ENCODE results near the gene GINS2.

The GINS2 gene

GRCh38 chr16:85722128-85722893, 33.6 kb upstream of the GINS2 start:
- H3K4me3 ChIP-seq (ENCODE audit: low read length) = no peak overlapping the region
- TF ChIP-seq ZNF274 (IDR thresholded peaks at IDR 0.05; ENCODE audit: low read depth, low read length) = no peak

DNA sequence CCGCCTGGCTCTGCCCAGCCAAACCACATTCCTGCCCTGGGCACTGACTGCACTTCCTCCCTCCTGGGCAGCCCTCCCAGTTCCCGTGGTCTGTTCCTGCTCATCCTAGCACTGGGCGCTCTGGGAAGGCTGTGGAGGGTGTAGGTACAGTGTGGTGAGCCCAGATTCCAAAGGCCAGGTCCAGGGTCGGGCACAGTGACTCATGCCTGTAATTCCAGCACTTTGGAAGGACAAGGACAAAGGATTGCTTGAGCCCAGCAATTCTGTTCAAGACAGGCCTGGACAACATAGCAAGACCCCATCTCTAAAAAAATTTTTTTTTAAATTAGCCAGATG, 31.5 kb upstream of the GINS2 start:
- no peak overlapping the region for H3K4me3 ChIP-seq (ENCODE audit: low read length)
- no peak for TF ChIP-seq ZNF274 (IDR thresholded peaks at IDR 0.05; ENCODE audit: low read depth, low read length)

- no peak overlapping the region for H3K4me3 ChIP-seq (ENCODE audit: low read length)
- TF ChIP-seq ZNF274 (IDR thresholded peaks at IDR 0.05; ENCODE audit: low read depth, low read length) = no peak
Observed at GRCh38 chr16:85719605-85720301, 31.0 kb upstream of the GINS2 start.

- TF ChIP-seq ZNF274 (IDR thresholded peaks at IDR 0.05; ENCODE audit: low read depth, low read length) = no peak
- H3K4me3 ChIP-seq (ENCODE audit: low read length) = no peak overlapping the region
Observed at GRCh38 chr16:85718682-85719081, 29.9 kb upstream of the GINS2 start.

DNA sequence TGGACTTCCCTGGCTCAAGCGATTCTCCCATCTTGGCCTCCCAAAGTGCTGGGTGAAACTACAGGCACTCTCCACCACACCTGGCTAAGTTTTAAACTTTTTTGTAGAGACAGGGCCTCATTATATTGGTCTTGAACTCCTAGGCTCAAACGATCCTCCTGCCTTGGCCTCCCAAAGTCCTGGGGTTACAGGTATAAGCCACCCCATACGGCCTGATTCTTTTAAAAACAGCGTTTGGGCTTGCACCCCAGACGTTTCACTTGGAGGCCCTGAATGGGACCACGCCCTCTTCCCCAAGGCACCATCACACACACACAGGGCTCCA, 29.4 kb upstream of the GINS2 start:
- no peak overlapping the region for H3K4me3 ChIP-seq (ENCODE audit: low read length)
- no peak for TF ChIP-seq ZNF274 (IDR thresholded peaks at IDR 0.05; ENCODE audit: low read depth, low read length)

- TF ChIP-seq ZNF274 (IDR thresholded peaks at IDR 0.05; ENCODE audit: low read depth, low read length) = no peak
- H3K4me3 ChIP-seq (ENCODE audit: low read length) = no peak overlapping the region
Observed at GRCh38 chr16:85717393-85718152, 28.8 kb upstream of the GINS2 start.

GRCh38 chr16:85716680-85717038, 27.9 kb upstream of the GINS2 start:
- TF ChIP-seq ZNF274 (IDR thresholded peaks at IDR 0.05; ENCODE audit: low read depth, low read length) = no peak
- no peak overlapping the region for H3K4me3 ChIP-seq (ENCODE audit: low read length)

DNA sequence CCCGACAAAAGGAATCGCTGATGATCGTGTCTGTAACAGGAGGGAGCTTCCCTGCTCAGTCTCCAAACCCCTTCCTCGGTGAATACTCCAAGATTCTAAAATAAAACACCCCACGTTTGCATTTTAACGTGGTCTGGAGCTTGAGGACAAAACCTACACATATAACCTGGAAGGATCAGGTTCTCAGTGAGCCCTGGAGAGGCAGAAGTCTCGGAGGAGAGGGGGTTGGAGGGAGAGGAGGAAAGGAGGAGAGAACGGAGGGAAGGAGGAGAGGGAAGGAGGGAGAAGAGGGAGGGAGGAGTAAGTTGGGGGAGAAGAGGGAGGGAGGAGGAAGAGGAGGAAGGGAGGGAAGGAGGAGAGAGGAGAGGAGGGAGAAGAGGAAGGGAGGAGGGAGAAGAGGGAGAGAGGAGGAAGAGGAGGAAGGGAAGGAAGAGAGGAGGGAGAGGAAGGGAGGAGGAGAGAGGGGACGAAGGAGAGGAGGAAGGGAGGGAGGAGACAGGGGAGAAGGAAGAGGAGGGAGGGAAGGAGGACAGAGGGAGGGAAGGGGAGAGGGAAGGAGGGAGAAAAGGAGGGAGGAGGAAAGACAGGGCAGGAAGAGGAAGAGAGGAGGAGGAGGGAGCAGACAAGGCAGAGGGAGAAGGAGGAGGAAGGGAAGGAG, 27.4 kb upstream of the GINS2 start:
- no peak for TF ChIP-seq ZNF274 (IDR thresholded peaks at IDR 0.05; ENCODE audit: low read depth, low read length)
- H3K4me3 ChIP-seq (ENCODE audit: low read length) = no peak overlapping the region

- no peak for TF ChIP-seq ZNF274 (IDR thresholded peaks at IDR 0.05; ENCODE audit: low read depth, low read length)
- H3K4me3 ChIP-seq (ENCODE audit: low read length) = no peak overlapping the region
Observed at GRCh38 chr16:85715169-85716021, 26.6 kb upstream of the GINS2 start.

DNA sequence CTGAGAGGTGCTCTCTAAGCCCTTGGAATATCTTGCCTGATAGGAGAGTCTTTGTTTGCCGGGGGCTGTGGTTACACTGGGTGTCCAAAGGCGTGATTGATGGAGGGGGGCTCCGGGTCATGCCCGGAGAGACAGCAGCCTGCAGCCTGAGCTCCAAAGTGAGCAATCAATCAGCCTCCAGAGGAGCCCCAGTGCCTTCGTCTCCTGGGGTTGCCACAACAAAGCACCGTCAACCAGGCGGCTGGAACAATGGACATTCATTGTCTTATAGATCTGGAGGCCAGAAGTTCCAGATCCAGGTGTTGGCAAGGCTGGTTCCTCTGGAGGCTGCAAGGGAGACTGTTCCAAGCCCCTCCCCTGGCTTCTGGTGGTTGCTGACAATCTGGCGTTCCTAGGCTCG, 24.0 kb upstream of the GINS2 start:
- no peak overlapping the region for H3K4me3 ChIP-seq (ENCODE audit: low read length)
- no peak for TF ChIP-seq ZNF274 (IDR thresholded peaks at IDR 0.05; ENCODE audit: low read depth, low read length)

GRCh38 chr16:85711982-85712587, 23.3 kb upstream of the GINS2 start:
- H3K4me3 ChIP-seq (ENCODE audit: low read length) = no peak overlapping the region
- TF ChIP-seq ZNF274 (IDR thresholded peaks at IDR 0.05; ENCODE audit: low read depth, low read length) = no peak

DNA sequence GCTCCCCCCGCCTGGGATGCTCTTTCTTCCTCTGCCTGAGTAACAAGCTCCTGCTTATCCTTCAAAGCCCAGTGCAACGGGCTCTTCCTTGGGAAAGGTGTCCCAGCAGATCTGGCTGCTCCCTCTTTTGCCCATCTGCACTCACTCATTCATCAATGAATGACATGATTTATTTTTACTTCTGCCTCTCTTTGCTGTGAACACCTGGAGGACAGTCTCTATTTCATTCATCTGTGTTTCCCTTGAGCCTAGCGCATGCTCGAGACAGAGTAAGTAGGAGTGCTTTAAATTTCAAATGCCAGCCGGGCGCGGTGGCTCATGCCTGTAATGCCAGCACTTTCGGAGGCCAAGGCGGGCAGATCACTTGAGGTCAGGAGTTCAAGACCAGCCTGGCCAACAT, 22.0 kb upstream of the GINS2 start:
- TF ChIP-seq ZNF274 (IDR thresholded peaks at IDR 0.05; ENCODE audit: low read depth, low read length) = no peak
- H3K4me3 ChIP-seq (ENCODE audit: low read length) = no peak overlapping the region
